ENCODE measurements around the gene TECR. TPM values are rescaled to one million over a fixed set of nuclear protein-coding genes. Genes with fewer than 3 reads are reported as not detected.

Gene TECR
- total RNA-seq, 1 experiment from 2014 or later, result 145 TPM

- Histone ChIP-seq H3K9ac (ENCODE audit: low read length) (no peak overlapping the region), H3K27ac (ENCODE audit: low read length) (no peak overlapping the region), H3K9me3 (ENCODE audit: low read length) (no peaks in the 10 kb centered on the region), H3K79me2 (ENCODE audit: low read length) (peaks cover 78% of the 10 kb centered on the region), H2AFZ (ENCODE audit: low read length) (no peak overlapping the region), H3K36me3 (ENCODE audit: low read depth, low read length) (peaks cover 3% of the 10 kb centered on the region; the same call in 1 of the 2 replicates), H3K4me3 (ENCODE audit: low read length) (no peak overlapping the region), H3F3A (ENCODE audit: low read length, unreplicated experiment) (no peaks in the 10 kb centered on the region), H3K4me1 (ENCODE audit: insufficient read depth, low read length) (no peaks in the 10 kb centered on the region), H3K9me2 (replicated peaks; ENCODE audit: low read length) (no peaks in the 10 kb centered on the region), H3K27me3 (ENCODE audit: low read length) (no peaks in the 10 kb centered on the region), H4K20me1 (ENCODE audit: low read length) (no peaks in the 10 kb centered on the region), H3K4me2 (ENCODE audit: low read length) (no peak overlapping the region)
- DNase-seq (no peak), ATAC-seq (no peak)
- POLR2A ChIA-PET (ENCODE audit: unreplicated experiment), result no interaction called here
- intact Hi-C loops (cut with micrococcal nuclease), result no loop called here
- no TSS peak for BruUV-seq (replicated peaks)
- TF ChIP-seq, protein P1, sequence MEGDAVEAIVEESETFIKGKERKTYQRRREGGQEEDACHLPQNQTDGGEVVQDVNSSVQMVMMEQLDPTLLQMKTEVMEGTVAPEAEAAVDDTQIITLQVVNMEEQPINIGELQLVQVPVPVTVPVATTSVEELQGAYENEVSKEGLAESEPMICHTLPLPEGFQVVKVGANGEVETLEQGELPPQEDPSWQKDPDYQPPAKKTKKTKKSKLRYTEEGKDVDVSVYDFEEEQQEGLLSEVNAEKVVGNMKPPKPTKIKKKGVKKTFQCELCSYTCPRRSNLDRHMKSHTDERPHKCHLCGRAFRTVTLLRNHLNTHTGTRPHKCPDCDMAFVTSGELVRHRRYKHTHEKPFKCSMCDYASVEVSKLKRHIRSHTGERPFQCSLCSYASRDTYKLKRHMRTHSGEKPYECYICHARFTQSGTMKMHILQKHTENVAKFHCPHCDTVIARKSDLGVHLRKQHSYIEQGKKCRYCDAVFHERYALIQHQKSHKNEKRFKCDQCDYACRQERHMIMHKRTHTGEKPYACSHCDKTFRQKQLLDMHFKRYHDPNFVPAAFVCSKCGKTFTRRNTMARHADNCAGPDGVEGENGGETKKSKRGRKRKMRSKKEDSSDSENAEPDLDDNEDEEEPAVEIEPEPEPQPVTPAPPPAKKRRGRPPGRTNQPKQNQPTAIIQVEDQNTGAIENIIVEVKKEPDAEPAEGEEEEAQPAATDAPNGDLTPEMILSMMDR (conservative IDR thresholded peaks at IDR 0.05; ENCODE audit: low read depth, low read length), result no peak
- TF ChIP-seq EZH2phosphoT487 (IDR thresholded peaks at IDR 0.05; ENCODE audit: borderline replicate concordance, low read length) (no peak), EZH2 (IDR thresholded peaks at IDR 0.05; ENCODE audit: low read length, unreplicated experiment) (no peak)
- CTCF ChIA-PET, result no interaction called here
Measured at GRCh38 chr19:14558370-14559066, 29.1 kb downstream of the TECR start.

GRCh38 chr19:14559916-14560775 is 30.8 kb downstream of the TECR start:
- TF ChIP-seq EZH2 (IDR thresholded peaks at IDR 0.05; ENCODE audit: low read length, unreplicated experiment) (no peak), EZH2phosphoT487 (IDR thresholded peaks at IDR 0.05; ENCODE audit: borderline replicate concordance, low read length) (no peak)
- TF ChIP-seq, protein P1 (conservative IDR thresholded peaks at IDR 0.05; ENCODE audit: low read depth, low read length), result no peak
- Histone ChIP-seq H3K9me2 (replicated peaks; ENCODE audit: low read length) (no peaks in the 10 kb centered on the region), H3K4me3 (ENCODE audit: low read length) (no peak overlapping the region), H3K27ac (ENCODE audit: low read length) (no peak overlapping the region), H3K9me3 (ENCODE audit: low read length) (no peaks in the 10 kb centered on the region), H3K4me1 (ENCODE audit: insufficient read depth, low read length) (no peaks in the 10 kb centered on the region), H3F3A (ENCODE audit: low read length, unreplicated experiment) (no peaks in the 10 kb centered on the region), H4K20me1 (ENCODE audit: low read length) (no peaks in the 10 kb centered on the region), H3K9ac (ENCODE audit: low read length) (no peak overlapping the region), H3K4me2 (ENCODE audit: low read length) (no peak overlapping the region), H2AFZ (ENCODE audit: low read length) (no peak overlapping the region), H3K79me2 (ENCODE audit: low read length) (peaks cover 62% of the 10 kb centered on the region), H3K36me3 (ENCODE audit: low read depth, low read length) (peaks cover 8% of the 10 kb centered on the region; the same call in 1 of the 2 replicates), H3K27me3 (ENCODE audit: low read length) (no peaks in the 10 kb centered on the region)
- POLR2A ChIA-PET (ENCODE audit: unreplicated experiment), result no interaction called here
- ATAC-seq (no peak), DNase-seq (no peak)
- CTCF ChIA-PET, result no interaction called here
- intact Hi-C loops (cut with micrococcal nuclease), result no loop called here
- BruUV-seq (replicated peaks), result no TSS peak

DNA sequence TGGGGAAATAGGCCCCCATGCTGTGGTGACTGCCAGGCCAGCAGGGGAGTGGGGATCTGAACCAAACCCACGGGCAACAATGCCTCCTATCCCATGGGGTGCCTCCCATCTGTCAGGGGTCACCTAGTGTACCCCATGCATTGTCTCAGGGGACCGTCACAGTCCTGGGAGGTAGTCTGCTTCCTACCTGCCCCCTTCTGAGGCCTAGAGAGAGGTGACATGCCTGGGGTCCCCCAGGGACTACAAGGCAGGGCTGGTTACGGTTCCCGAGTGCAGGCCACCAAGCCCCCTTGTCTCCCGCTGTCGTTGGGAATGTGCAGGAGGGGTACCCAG is 31.3 kb downstream of the TECR start:
- H3K9me3 ChIP-seq (ENCODE audit: low read length), result no peaks in the 10 kb centered on the region
- H3K4me2 ChIP-seq (ENCODE audit: low read length), result no peak overlapping the region
- BruUV-seq (replicated peaks), result no TSS peak
- H3K36me3 ChIP-seq (ENCODE audit: low read depth, low read length), result peaks cover 8% of the 10 kb centered on the region; the same call in 1 of the 2 replicates
- no peak overlapping the region for H3K27ac ChIP-seq (ENCODE audit: low read length)
- POLR2A ChIA-PET (ENCODE audit: unreplicated experiment), result no interaction called here
- H2AFZ ChIP-seq (ENCODE audit: low read length), result no peak overlapping the region
- H3K79me2 ChIP-seq (ENCODE audit: low read length), result peaks cover 59% of the 10 kb centered on the region
- ATAC-seq (no peak), DNase-seq (no peak)
- intact Hi-C loops (cut with micrococcal nuclease), result no loop called here
- H3F3A ChIP-seq (ENCODE audit: low read length, unreplicated experiment), result no peaks in the 10 kb centered on the region
- H3K4me3 ChIP-seq (ENCODE audit: low read length), result no peak overlapping the region
- H3K4me1 ChIP-seq (ENCODE audit: insufficient read depth, low read length), result no peaks in the 10 kb centered on the region
- H3K9ac ChIP-seq (ENCODE audit: low read length), result no peak overlapping the region
- no peak for TF ChIP-seq EZH2 (IDR thresholded peaks at IDR 0.05; ENCODE audit: low read length, unreplicated experiment)
- TF ChIP-seq, protein P1 (conservative IDR thresholded peaks at IDR 0.05; ENCODE audit: low read depth, low read length), result no peak
- TF ChIP-seq EZH2phosphoT487 (IDR thresholded peaks at IDR 0.05; ENCODE audit: borderline replicate concordance, low read length), result no peak
- H4K20me1 ChIP-seq (ENCODE audit: low read length), result no peaks in the 10 kb centered on the region
- CTCF ChIA-PET, result no interaction called here
- no peaks in the 10 kb centered on the region for H3K27me3 ChIP-seq (ENCODE audit: low read length)
- no peaks in the 10 kb centered on the region for H3K9me2 ChIP-seq (replicated peaks; ENCODE audit: low read length)
